WERI-Rb-1 (cell line): Measurements from ENCODE around the gene COG8.
"Not testable (repeated sequence)": the region's sequence is repeated elsewhere in the genome, so short reads cannot be mapped to it uniquely, and the experiment has no call there.

Source experiments
- DNase-seq: peaks from one replicate; pipeline ENCODE4 v3.0.0-alpha.2; 2020
- H3K27ac ChIP-seq: fragments of 250-450 bp; sonication (Bioruptor Pico); 2 replicates; pipeline ENCODE4 v1.5.1; 2020; ENCODE audit warnings: mild to moderate bottlenecking, moderate library complexity
- H3K27me3 ChIP-seq: fragments of 250-450 bp; sonication (Bioruptor Pico); 2 replicates; pipeline ENCODE4 v1.5.1; 2021; ENCODE audit warnings: mild to moderate bottlenecking, low read depth, moderate library complexity; ENCODE audit not compliant: insufficient read depth, severe bottlenecking
- H3K36me3 ChIP-seq: fragments of 250-450 bp; sonication (Bioruptor Pico); 2 replicates; pipeline ENCODE4 v1.5.1; 2020; ENCODE audit warnings: mild to moderate bottlenecking, moderate library complexity
- H3K4me3 ChIP-seq: 2 replicates; pipeline ENCODE4 v1.5.1; 2011; ENCODE audit warnings: low read depth, mild to moderate bottlenecking, control low read depth, low read length
- H3K9me3 ChIP-seq: fragments of 250-450 bp; sonication (Bioruptor Pico); 2 replicates; pipeline ENCODE4 v1.5.1; 2021; ENCODE audit warnings: mild to moderate bottlenecking, moderate library complexity; ENCODE audit not compliant: severe bottlenecking
- TF ChIP-seq, protein P1 (sequence below): IDR thresholded peaks from 2 replicates; pipeline ENCODE4 v1.5.1; 2011; ENCODE audit warnings: low read depth, mild to moderate bottlenecking, control low read depth, inconsistent platforms, low read length

COG8 gene

DNA sequence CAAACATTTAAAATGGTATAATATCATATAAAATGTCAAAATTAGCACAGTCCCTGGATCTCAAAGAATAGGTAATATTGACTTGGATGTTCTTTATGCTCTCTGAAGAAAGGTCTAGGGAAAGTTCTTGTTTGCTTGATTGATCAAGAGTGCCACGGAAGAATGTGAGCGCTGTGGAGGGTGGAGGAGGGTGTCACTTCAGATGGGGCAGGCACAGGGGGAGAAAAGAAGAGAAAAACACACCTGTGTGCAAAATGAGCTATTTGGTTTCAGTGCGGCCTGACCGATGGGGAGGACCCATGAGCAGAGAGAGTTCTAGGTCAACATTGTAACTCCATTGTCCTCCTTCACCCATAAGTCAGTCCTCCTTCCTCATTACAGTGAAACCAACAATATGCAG lies 37.1 kb downstream of the COG8 start:
- no peaks in the 10 kb centered on the region for H3K9me3 ChIP-seq
- no peak overlapping the region for H3K4me3 ChIP-seq
- H3K27me3 ChIP-seq, result no peaks in the 10 kb centered on the region
- H3K27ac ChIP-seq, result no peak overlapping the region
- DNase-seq, result no peak
- peaks cover 18% of the 10 kb centered on the region for H3K36me3 ChIP-seq
- TF ChIP-seq, protein P1, sequence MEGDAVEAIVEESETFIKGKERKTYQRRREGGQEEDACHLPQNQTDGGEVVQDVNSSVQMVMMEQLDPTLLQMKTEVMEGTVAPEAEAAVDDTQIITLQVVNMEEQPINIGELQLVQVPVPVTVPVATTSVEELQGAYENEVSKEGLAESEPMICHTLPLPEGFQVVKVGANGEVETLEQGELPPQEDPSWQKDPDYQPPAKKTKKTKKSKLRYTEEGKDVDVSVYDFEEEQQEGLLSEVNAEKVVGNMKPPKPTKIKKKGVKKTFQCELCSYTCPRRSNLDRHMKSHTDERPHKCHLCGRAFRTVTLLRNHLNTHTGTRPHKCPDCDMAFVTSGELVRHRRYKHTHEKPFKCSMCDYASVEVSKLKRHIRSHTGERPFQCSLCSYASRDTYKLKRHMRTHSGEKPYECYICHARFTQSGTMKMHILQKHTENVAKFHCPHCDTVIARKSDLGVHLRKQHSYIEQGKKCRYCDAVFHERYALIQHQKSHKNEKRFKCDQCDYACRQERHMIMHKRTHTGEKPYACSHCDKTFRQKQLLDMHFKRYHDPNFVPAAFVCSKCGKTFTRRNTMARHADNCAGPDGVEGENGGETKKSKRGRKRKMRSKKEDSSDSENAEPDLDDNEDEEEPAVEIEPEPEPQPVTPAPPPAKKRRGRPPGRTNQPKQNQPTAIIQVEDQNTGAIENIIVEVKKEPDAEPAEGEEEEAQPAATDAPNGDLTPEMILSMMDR, result no peak

DNA sequence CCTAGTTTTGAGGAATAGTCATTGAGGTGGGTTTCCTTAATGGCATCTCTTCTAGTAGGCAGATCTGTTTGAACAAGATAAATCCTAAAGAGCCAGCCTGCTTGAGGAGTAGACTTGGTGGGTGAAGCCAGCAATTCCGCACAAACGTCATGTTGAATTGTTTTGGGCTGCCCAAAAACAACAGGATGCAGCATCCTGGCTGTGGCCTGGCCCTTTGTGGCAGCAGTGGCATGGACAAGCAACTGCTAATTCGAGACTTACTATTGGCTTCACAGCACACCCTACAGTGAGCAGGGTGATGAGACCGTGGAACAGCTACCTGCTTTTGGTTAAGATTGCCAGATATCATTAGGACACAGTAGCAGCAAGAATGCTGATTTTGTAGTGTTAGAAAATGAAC lies 37.5 kb downstream of the COG8 start:
- TF ChIP-seq, protein P1, result no peak
- Histone ChIP-seq H3K4me3 (no peak overlapping the region), H3K9me3 (no peaks in the 10 kb centered on the region), H3K27ac (no peak overlapping the region), H3K36me3 (peaks cover 18% of the 10 kb centered on the region), H3K27me3 (no peaks in the 10 kb centered on the region)
- no peak for DNase-seq

DNA sequence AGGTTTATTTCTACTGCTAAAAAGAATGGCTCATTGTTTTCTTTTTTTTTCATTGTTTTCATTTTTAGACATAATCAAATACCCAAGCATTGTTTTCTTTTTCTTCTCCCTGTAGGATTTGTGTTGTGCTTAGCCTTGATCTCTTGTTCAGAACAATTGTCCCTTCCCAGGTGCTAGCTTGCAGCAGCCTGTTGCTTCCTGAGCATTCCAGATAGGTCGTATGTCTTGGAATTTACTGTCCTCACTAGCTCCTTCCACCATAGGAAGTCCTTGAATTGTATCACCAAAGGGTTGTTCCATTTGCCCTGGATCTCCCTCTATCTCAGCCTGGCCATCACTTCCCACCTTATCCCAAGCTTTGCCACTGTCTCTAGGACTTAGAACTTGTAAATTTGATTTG lies 38.2 kb downstream of the COG8 start:
- TF ChIP-seq, protein P1, result no peak
- no peak overlapping the region for H3K27ac ChIP-seq

DNA sequence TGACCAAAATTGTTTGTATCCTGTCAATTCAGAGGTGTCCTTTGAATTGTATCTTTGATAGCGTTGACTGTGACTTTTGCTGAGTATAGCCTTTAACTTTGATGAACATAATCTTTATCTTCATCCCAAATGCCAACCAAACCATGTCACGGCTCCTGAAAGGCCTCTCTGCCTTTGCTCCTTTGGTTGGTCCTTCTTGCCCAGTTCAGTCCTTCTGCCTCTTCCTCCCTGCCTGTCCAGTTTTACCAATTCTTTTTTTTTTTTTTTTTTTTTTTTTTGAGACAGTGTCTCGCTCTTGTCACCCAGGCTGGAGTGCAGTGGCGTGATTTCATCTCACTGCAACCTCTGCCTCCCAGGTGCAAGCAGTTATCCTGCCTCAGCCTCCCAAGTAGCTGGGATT lies 41.1 kb downstream of the COG8 start:
- Histone ChIP-seq H3K27me3 (no peaks in the 10 kb centered on the region), H3K4me3 (no peak overlapping the region), H3K9me3 (no peaks in the 10 kb centered on the region), H3K27ac (no peak overlapping the region), H3K36me3 (peaks cover 18% of the 10 kb centered on the region)
- no peak for DNase-seq
- TF ChIP-seq, protein P1, result no peak

More for the DNA sequence above, 38.2 kb downstream of the COG8 start:
- no peak overlapping the region for H3K4me3 ChIP-seq
- peaks cover 18% of the 10 kb centered on the region for H3K36me3 ChIP-seq
- H3K9me3 ChIP-seq, result no peaks in the 10 kb centered on the region
- DNase-seq, result no peak
- H3K27me3 ChIP-seq, result no peaks in the 10 kb centered on the region

DNA sequence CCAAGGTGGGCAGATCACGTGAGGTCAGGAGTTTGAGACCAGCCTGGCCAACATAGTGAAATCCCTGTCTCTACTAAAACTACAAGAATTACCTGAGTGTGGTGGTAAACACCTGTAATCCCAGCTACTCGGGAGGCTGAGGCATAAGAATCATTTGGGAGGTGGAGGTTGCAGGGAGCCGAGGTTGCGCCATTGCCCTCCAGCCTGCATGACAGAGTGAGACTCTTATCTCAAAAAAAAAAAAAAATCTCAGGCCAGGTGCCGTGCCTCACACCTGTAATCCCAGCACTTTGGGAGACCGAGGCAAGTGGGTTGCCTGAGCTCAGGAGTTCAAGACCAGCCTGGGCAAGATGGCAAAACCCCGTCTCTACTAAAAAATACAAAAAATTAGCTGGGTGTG lies 42.6 kb downstream of the COG8 start:
- H3K4me3 ChIP-seq, H3K9me3 ChIP-seq, H3K27me3 ChIP-seq, DNase-seq, H3K27ac ChIP-seq: not testable (repeated sequence)
- peaks cover 18% of the 10 kb centered on the region for H3K36me3 ChIP-seq

DNA sequence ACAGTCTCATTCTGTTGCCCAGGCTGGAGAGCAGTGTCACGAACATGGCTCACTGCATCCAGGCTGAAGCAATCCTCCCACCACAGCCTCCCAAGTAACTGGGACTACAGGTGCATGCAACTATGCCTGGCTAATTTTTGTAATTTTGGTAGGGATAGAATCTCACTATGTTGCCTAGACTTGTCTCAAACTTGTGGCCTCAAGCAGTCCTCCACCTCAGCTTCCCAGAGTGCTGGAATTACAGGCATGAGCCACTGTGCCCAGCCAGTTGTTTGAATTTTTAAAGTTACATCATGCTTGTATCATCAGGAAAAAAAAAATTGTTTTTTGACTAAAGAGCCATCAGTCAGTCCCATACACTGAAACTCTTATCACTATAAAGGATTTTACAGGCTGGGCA lies 45.3 kb downstream of the COG8 start:
- no peak for DNase-seq
- H3K27ac ChIP-seq, result no peak overlapping the region
- H3K27me3 ChIP-seq, result no peaks in the 10 kb centered on the region
- TF ChIP-seq, protein P1, result no peak
- H3K4me3 ChIP-seq, result no peak overlapping the region
- H3K36me3 ChIP-seq, result 0 out of 2 replicates have a peak, but pooled peaks cover 3% of the 10 kb centered on the region
- H3K9me3 ChIP-seq, result no peaks in the 10 kb centered on the region
